ENCODE data around the gene SCLT1. TPM values are rescaled to one million over a fixed set of nuclear protein-coding genes. Genes with fewer than 3 reads are reported as not detected.

The SCLT1 gene
- polyA plus RNA-seq, 3 donors, result 14.8 to 20.1 (median 17.9) TPM

- Mint-ChIP-seq H3K4me1 (peaks cover 23% of the 10 kb centered on the region), H3K36me3 (peaks cover 78 to 85% of the 10 kb centered on the region in 2 donors), H3K27me3 (ENCODE audit: low read depth in 3 of 3) (peaks cover 0 to 2% (median 0%) of the 10 kb centered on the region in 3 donors), H3K27ac (peak overlapping the region in 1 of 7 donors; percentile 47), H3K4me3 (no peak overlapping the region), H3K9me3 (peaks cover 0 to 1% (median 0%) of the 10 kb centered on the region in 7 donors)
- H3K9ac ChIP-seq (ENCODE audit: insufficient read depth, low read length, poor library complexity, severe bottlenecking), result no peak overlapping the region
- no peaks in the 10 kb centered on the region for H3K27me3 ChIP-seq (ENCODE audit: control insufficient read depth in 2 of 2, insufficient read depth in 2 of 2, low read length in 2 of 2)
- H3K4me3 ChIP-seq (replicated peaks in 1 of 3; ENCODE audit: low read depth in 2 of 3, low read length in 3 of 3), result no peak overlapping the region
- TF ChIP-seq CTCF (IDR thresholded peaks at IDR 0.05), result no peak
- peaks cover 3% of the 10 kb centered on the region for H4K20me1 ChIP-seq (ENCODE audit: insufficient read depth, low read length)
- H3K9me3 ChIP-seq (replicated peaks in 1 of 2; ENCODE audit: control insufficient read depth in 1 of 2, insufficient read depth in 1 of 2, low read length in 2 of 2), result no peaks in the 10 kb centered on the region
- H3K79me2 ChIP-seq (ENCODE audit: insufficient read depth, low read length), result peaks cover 14% of the 10 kb centered on the region
- H2AFZ ChIP-seq (ENCODE audit: insufficient read depth, low read depth, low read length, poor library complexity, severe bottlenecking), result no peak overlapping the region
- peaks cover 18 to 20% of the 10 kb centered on the region in 2 donors for H3K4me1 ChIP-seq (ENCODE audit: control insufficient read depth in 1 of 2, insufficient read depth in 2 of 2, low read length in 2 of 2)
- intact Hi-C loops (cut with micrococcal nuclease), result loop anchor here in 1 of 2 donors (5.0 to 10.0 kb wide), 2 partner anchors 405 to 663 kb away; no protein-coding TSS in a partner anchor
- 57% methylated on average over 5 of the region's 6 CpGs for WGBS (ENCODE audit: insufficient coverage)
- H3K36me3 ChIP-seq (replicated peaks in 1 of 2; ENCODE audit: control insufficient read depth in 1 of 2, insufficient read depth in 2 of 2, low read length in 2 of 2), result peaks cover 34 to 81% of the 10 kb centered on the region in 2 donors
- DNase-seq, result no peak
- H3K4me2 ChIP-seq (replicated peaks; ENCODE audit: extremely low read depth, low read length, poor library complexity, severe bottlenecking), result no peak overlapping the region
- H3K27ac ChIP-seq (ENCODE audit: low read depth in 1 of 2, low read length in 2 of 2), result no peak overlapping the region
These were observed 233.3 kb downstream of the SCLT1 start for GRCh38 chr4:128859887-128860677.

- DNase-seq, result no peak
- H3K36me3 ChIP-seq (replicated peaks in 1 of 2; ENCODE audit: control insufficient read depth in 1 of 2, insufficient read depth in 2 of 2, low read length in 2 of 2), result peaks cover 39 to 82% of the 10 kb centered on the region in 2 donors
- H3K4me1 Mint-ChIP-seq, result peaks cover 33% of the 10 kb centered on the region
- no peaks in the 10 kb centered on the region for H3K9me3 ChIP-seq (replicated peaks in 1 of 2; ENCODE audit: control insufficient read depth in 1 of 2, insufficient read depth in 1 of 2, low read length in 2 of 2)
- peaks cover 3% of the 10 kb centered on the region for H4K20me1 ChIP-seq (ENCODE audit: insufficient read depth, low read length)
- H3K27me3 Mint-ChIP-seq (ENCODE audit: low read depth in 3 of 3), result peaks cover 0 to 2% (median 0%) of the 10 kb centered on the region in 3 donors
- no peaks in the 10 kb centered on the region for H3K27me3 ChIP-seq (ENCODE audit: control insufficient read depth in 2 of 2, insufficient read depth in 2 of 2, low read length in 2 of 2)
- H3K4me1 ChIP-seq (ENCODE audit: control insufficient read depth in 1 of 2, insufficient read depth in 2 of 2, low read length in 2 of 2), result peaks cover 22 to 25% of the 10 kb centered on the region in 2 donors
- peak overlapping the region in 2 of 7 donors; percentile 16 to 73 for H3K27ac Mint-ChIP-seq
- peaks cover 18% of the 10 kb centered on the region for H3K79me2 ChIP-seq (ENCODE audit: insufficient read depth, low read length)
- H2AFZ ChIP-seq (ENCODE audit: insufficient read depth, low read depth, low read length, poor library complexity, severe bottlenecking), result no peak overlapping the region
- H3K4me3 ChIP-seq (replicated peaks in 1 of 3; ENCODE audit: low read depth in 2 of 3, low read length in 3 of 3), result no peak overlapping the region
- H3K36me3 Mint-ChIP-seq, result peaks cover 78 to 90% of the 10 kb centered on the region in 2 donors
- H3K27ac ChIP-seq (ENCODE audit: low read depth in 1 of 2, low read length in 2 of 2), result no peak overlapping the region
- no peak overlapping the region for H3K4me3 Mint-ChIP-seq
- no peak overlapping the region for H3K9ac ChIP-seq (ENCODE audit: insufficient read depth, low read length, poor library complexity, severe bottlenecking)
- no peak for TF ChIP-seq CTCF (IDR thresholded peaks at IDR 0.05)
- 79% methylated on average over 15 of the region's 18 CpGs for WGBS (ENCODE audit: insufficient coverage)
- intact Hi-C loops (cut with micrococcal nuclease), result no loop called here
- H3K9me3 Mint-ChIP-seq, result peaks cover 0 to 1% (median 0%) of the 10 kb centered on the region in 7 donors
- no peak overlapping the region for H3K4me2 ChIP-seq (replicated peaks; ENCODE audit: extremely low read depth, low read length, poor library complexity, severe bottlenecking)
These were observed 234.3 kb downstream of the SCLT1 start for GRCh38 chr4:128858879-128859671.
